ENCODE data around the gene POFUT2.

GRCh38 chr21:45324489-45325205, 37.0 kb upstream of the POFUT2 start:
- TF ChIP-seq, protein P1, sequence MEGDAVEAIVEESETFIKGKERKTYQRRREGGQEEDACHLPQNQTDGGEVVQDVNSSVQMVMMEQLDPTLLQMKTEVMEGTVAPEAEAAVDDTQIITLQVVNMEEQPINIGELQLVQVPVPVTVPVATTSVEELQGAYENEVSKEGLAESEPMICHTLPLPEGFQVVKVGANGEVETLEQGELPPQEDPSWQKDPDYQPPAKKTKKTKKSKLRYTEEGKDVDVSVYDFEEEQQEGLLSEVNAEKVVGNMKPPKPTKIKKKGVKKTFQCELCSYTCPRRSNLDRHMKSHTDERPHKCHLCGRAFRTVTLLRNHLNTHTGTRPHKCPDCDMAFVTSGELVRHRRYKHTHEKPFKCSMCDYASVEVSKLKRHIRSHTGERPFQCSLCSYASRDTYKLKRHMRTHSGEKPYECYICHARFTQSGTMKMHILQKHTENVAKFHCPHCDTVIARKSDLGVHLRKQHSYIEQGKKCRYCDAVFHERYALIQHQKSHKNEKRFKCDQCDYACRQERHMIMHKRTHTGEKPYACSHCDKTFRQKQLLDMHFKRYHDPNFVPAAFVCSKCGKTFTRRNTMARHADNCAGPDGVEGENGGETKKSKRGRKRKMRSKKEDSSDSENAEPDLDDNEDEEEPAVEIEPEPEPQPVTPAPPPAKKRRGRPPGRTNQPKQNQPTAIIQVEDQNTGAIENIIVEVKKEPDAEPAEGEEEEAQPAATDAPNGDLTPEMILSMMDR (IDR thresholded peaks at IDR 0.05): no peak
- TF ChIP-seq POLR2A (IDR thresholded peaks at IDR 0.05): no peak

Measured in adrenal gland (tissue), 5 donors.